SHP77 (cell line): ENCODE results near the gene C11orf24.
"Not testable (repeated sequence)": the region's sequence is repeated elsewhere in the genome, so short reads cannot be mapped to it uniquely, and the experiment has no call there.

Experiments
- DNase-seq, 2 experiments: peaks; one replicate each; lab custom pipeline; 2025; lab: John Stamatoyannopoulos, UW

The C11orf24 gene

GRCh38 chr11:68299517-68299879 lies 27.7 kb upstream of the C11orf24 start:
- DNase-seq: not testable (repeated sequence)

GRCh38 chr11:68298659-68299516 lies 27.1 kb upstream of the C11orf24 start:
- DNase-seq: peak; percentile 38 to 55

- peak; percentile 56 to 76 for DNase-seq
Measured at GRCh38 chr11:68297812-68298658, 26.3 kb upstream of the C11orf24 start.

- no peak for DNase-seq
Measured at GRCh38 chr11:68297494-68297811, 25.7 kb upstream of the C11orf24 start.

- no peak for DNase-seq
Measured at GRCh38 chr11:68297052-68297378, 25.2 kb upstream of the C11orf24 start.

- no peak for DNase-seq
Measured at GRCh38 chr11:68296344-68297051, 24.7 kb upstream of the C11orf24 start.

- DNase-seq: no peak
Measured at GRCh38 chr11:68295940-68296339, 24.2 kb upstream of the C11orf24 start.

- DNase-seq: no peak
Measured at GRCh38 chr11:68295271-68295670, 23.5 kb upstream of the C11orf24 start.

- no peak for DNase-seq
Measured at GRCh38 chr11:68293708-68294107, 21.9 kb upstream of the C11orf24 start.

GRCh38 chr11:68289456-68289855 lies 17.7 kb upstream of the C11orf24 start:
- DNase-seq: no peak

GRCh38 chr11:68287419-68287818 lies 15.6 kb upstream of the C11orf24 start:
- DNase-seq: no peak

GRCh38 chr11:68284588-68284987 lies 12.8 kb upstream of the C11orf24 start:
- DNase-seq: not testable (repeated sequence)

GRCh38 chr11:68282861-68283230 lies 11.1 kb upstream of the C11orf24 start:
- DNase-seq: no peak

- no peak for DNase-seq
Measured at GRCh38 chr11:68282141-68282860, 10.5 kb upstream of the C11orf24 start.

- no peak for DNase-seq
Measured at GRCh38 chr11:68279676-68280075, 7.9 kb upstream of the C11orf24 start.

GRCh38 chr11:68276861-68277260 lies 5.1 kb upstream of the C11orf24 start:
- DNase-seq: no peak

GRCh38 chr11:68275721-68276507 lies 4.1 kb upstream of the C11orf24 start:
- no peak for DNase-seq

- DNase-seq: no peak
Measured at GRCh38 chr11:68274306-68274705, 2.5 kb upstream of the C11orf24 start.

GRCh38 chr11:68273026-68273738 lies 1.4 kb upstream of the C11orf24 start:
- no peak for DNase-seq

- DNase-seq: peak; percentile 85 to 93
Measured at GRCh38 chr11:68271023-68271780, 571 bp downstream of the C11orf24 start.
